ENCODE data around the gene DVL3. TPM values are rescaled to one million over a fixed set of nuclear protein-coding genes. Genes with fewer than 3 reads are reported as not detected.

DVL3 gene
- total and polyA plus RNA-seq, 2 donors (not counting 1 experiment from before 2014, with no cell fraction given) = 42.7 to 92.0 TPM

DNA sequence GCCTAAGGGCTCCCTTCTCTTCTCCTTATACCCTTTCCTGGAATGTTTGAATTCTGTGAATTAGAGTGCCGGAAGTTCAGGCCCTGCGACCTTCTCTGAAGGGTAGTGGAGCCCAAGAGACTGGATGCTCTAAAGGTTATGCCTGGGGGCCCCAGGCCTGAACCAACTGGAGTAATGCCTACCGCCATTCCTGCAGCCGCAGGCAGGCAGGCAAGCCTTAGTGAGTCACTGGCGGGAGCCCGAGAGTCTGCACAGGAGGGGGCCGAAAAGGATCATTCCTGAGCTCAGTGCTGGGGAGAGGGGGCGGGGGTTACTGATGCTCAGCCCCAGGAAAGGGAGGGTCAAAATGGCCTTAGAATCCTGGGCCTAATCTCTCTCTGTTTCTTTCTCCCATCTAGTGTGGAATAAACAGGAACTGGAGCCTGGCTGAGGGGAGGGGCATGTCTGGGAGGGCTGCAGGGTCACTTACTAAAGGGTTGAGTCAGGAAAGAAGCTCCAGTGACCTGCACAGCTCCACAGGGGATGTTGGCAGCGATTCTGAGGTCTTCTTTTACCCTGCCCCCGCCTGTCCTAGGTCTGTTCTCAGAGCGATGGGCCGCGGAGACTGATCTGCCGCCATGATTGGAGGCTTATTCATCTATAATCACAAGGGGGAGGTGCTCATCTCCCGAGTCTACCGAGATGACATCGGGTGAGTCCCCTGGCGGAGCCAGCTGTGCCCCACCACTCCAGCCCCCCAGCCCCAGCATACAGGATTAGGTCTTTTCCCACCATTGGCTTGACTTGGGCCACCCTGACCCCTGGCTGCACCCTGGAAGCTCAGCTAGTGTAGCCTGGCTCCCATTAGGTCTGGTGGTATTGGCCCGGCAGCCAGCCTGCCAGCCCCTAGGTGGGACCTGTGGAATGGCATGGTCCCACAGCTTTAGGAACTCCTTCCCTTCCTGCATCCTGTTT lies 21.5 kb downstream of the DVL3 start:
- Histone ChIP-seq H3K4me1 (ENCODE audit: control insufficient read depth in 2 of 2, insufficient read depth in 2 of 2, low read length in 2 of 2) (peaks cover 23 to 34% of the 10 kb centered on the region in 2 donors), H3K79me2 (ENCODE audit: control insufficient read depth, insufficient read depth, low read length) (peaks cover 42% of the 10 kb centered on the region), H3K36me3 (replicated peaks in 1 of 2; ENCODE audit: control extremely low read depth in 1 of 2, control insufficient read depth in 1 of 2, extremely low read depth in 1 of 2, insufficient read depth in 2 of 2, low read length in 1 of 2) (peaks cover 4 to 43% of the 10 kb centered on the region in 2 experiments), H3K4me2 (replicated peaks; ENCODE audit: low read depth, low read length, poor library complexity, severe bottlenecking) (peak overlapping the region; percentile 88), H3K27me3 (replicated peaks in 1 of 4; ENCODE audit: control extremely low read depth in 1 of 4, control insufficient read depth in 3 of 4, insufficient read depth in 4 of 4, low read length in 3 of 4) (no peaks in the 10 kb centered on the region), H3K27ac (ENCODE audit: low read length in 2 of 2) (no peak overlapping the region), H3K9me3 (ENCODE audit: control extremely low read depth in 1 of 3, control insufficient read depth in 2 of 3, insufficient read depth in 1 of 3, low read length in 2 of 3) (no peaks in the 10 kb centered on the region), H4K20me1 (ENCODE audit: control insufficient read depth, insufficient read depth, low read length, poor library complexity, severe bottlenecking) (peaks cover 15% of the 10 kb centered on the region), H3K9ac (ENCODE audit: low read length) (no peak overlapping the region), H3K4me3 (ENCODE audit: control extremely low read depth in 1 of 5, extremely low read depth in 1 of 5, insufficient read depth in 1 of 5, low read depth in 2 of 5, low read length in 4 of 5) (no peak overlapping the region), H2AFZ (ENCODE audit: insufficient read depth, low read depth, low read length, poor library complexity, severe bottlenecking) (no peak overlapping the region)
- ATAC-seq (ENCODE audit: low read depth) (no peak), DNase-seq (no peak)
- POLR2A ChIA-PET = interaction anchor here (1.6 kb wide), 1 partner anchor 9 kb away, joined by 3 read pairs; the partner anchor contains the start of gene ABCF3
- no peaks in the 10 kb centered on the region for H3K9me3 Mint-ChIP-seq (ENCODE audit: insufficient read depth)
- TF ChIP-seq EZH2 (IDR thresholded peaks at IDR 0.05; ENCODE audit: borderline replicate concordance, insufficient read depth, low read depth, low read length, poor library complexity, severe bottlenecking) (no peak), CTCF (IDR thresholded peaks at IDR 0.05) (no peak)
- no peaks in the 10 kb centered on the region for H3K27me3 Mint-ChIP-seq
- H3K27ac Mint-ChIP-seq = no peak overlapping the region
- H3K4me1 Mint-ChIP-seq = peaks cover 37% of the 10 kb centered on the region
- peak overlapping the region; percentile 93 for H3K4me3 Mint-ChIP-seq
- 82% methylated on average over 17 of the region's 19 CpGs for WGBS (ENCODE audit: insufficient coverage)
- intact Hi-C loops (cut with micrococcal nuclease) = no loop called here
- CTCF ChIA-PET = interaction anchor here (0.9 to 1.7 kb wide), 3 partner anchors 26 to 73 kb away, joined by 3 to 4 read pairs (median 3); partner anchors contain the start of gene EEF1AKMT4

- TF ChIP-seq EZH2 (IDR thresholded peaks at IDR 0.05; ENCODE audit: borderline replicate concordance, insufficient read depth, low read depth, low read length, poor library complexity, severe bottlenecking) (no peak), CTCF (IDR thresholded peaks at IDR 0.05) (no peak)
- H3K4me2 ChIP-seq (replicated peaks; ENCODE audit: low read depth, low read length, poor library complexity, severe bottlenecking) = no peak overlapping the region
- 7% methylated on average over 2 of the region's 4 CpGs for WGBS (ENCODE audit: insufficient coverage)
Observed at GRCh38 chr3:184177331-184177731, 22.2 kb downstream of the DVL3 start.

More at GRCh38 chr3:184177331-184177731, 22.2 kb downstream of the DVL3 start:
- H3K27ac Mint-ChIP-seq = no peak overlapping the region
- ChIA-PET POLR2A (interaction anchor here (1.6 kb wide), 1 partner anchor 8 kb away, joined by 3 read pairs; the partner anchor contains the start of gene ABCF3), CTCF (interaction anchor here (0.9 to 1.2 kb wide), 2 partner anchors 26 to 50 kb away, joined by 3 read pairs; no protein-coding TSS in a partner anchor)
- no peaks in the 10 kb centered on the region for H3K27me3 Mint-ChIP-seq
- H3K9ac ChIP-seq (ENCODE audit: low read length) = no peak overlapping the region
- H2AFZ ChIP-seq (ENCODE audit: insufficient read depth, low read depth, low read length, poor library complexity, severe bottlenecking) = no peak overlapping the region
- H3K4me1 Mint-ChIP-seq = peaks cover 37% of the 10 kb centered on the region
- peaks cover 42% of the 10 kb centered on the region for H3K79me2 ChIP-seq (ENCODE audit: control insufficient read depth, insufficient read depth, low read length)
- no peak overlapping the region for H3K4me3 ChIP-seq (ENCODE audit: control extremely low read depth in 1 of 5, extremely low read depth in 1 of 5, insufficient read depth in 1 of 5, low read depth in 2 of 5, low read length in 4 of 5)
- peaks cover 15% of the 10 kb centered on the region for H4K20me1 ChIP-seq (ENCODE audit: control insufficient read depth, insufficient read depth, low read length, poor library complexity, severe bottlenecking)
- no peaks in the 10 kb centered on the region for H3K27me3 ChIP-seq (replicated peaks in 1 of 4; ENCODE audit: control extremely low read depth in 1 of 4, control insufficient read depth in 3 of 4, insufficient read depth in 4 of 4, low read length in 3 of 4)
- H3K36me3 ChIP-seq (replicated peaks in 1 of 2; ENCODE audit: control extremely low read depth in 1 of 2, control insufficient read depth in 1 of 2, extremely low read depth in 1 of 2, insufficient read depth in 2 of 2, low read length in 1 of 2) = peaks cover 6 to 50% of the 10 kb centered on the region in 2 experiments
- no peak for ATAC-seq (ENCODE audit: low read depth)
- intact Hi-C loops (cut with micrococcal nuclease) = no loop called here
- no peaks in the 10 kb centered on the region for H3K9me3 ChIP-seq (ENCODE audit: control extremely low read depth in 1 of 3, control insufficient read depth in 2 of 3, insufficient read depth in 1 of 3, low read length in 2 of 3)
- peaks cover 23 to 34% of the 10 kb centered on the region in 2 donors for H3K4me1 ChIP-seq (ENCODE audit: control insufficient read depth in 2 of 2, insufficient read depth in 2 of 2, low read length in 2 of 2)
- peak overlapping the region; percentile 93 for H3K4me3 Mint-ChIP-seq
- no peak overlapping the region for H3K27ac ChIP-seq (ENCODE audit: low read length in 2 of 2)
- H3K9me3 Mint-ChIP-seq (ENCODE audit: insufficient read depth) = no peaks in the 10 kb centered on the region
- DNase-seq = no peak
